Stimulated activated CD4-positive, alpha-beta T cell treated with anti-CD3 and anti-CD28 coated beads, Interleukin-4, amount 100 ng/mL, for 48 hours (primary cell): ENCODE measurements around the gene CHSY1.

Source experiments
- DNase-seq, 2 donors: peaks; one replicate each; pipeline ENCODE4 v3.0.0-alpha.2; 2020; ENCODE audit warnings: low read depth in 2 of 2

CHSY1 gene

GRCh38 chr15:101188637-101189408, 63.0 kb downstream of the CHSY1 start:
- no peak for DNase-seq

GRCh38 chr15:101187820-101188636, 63.8 kb downstream of the CHSY1 start:
- no peak for DNase-seq

GRCh38 chr15:101185770-101186169, 66.1 kb downstream of the CHSY1 start:
- no peak for DNase-seq

GRCh38 chr15:101185336-101185735, 66.5 kb downstream of the CHSY1 start:
- DNase-seq, result no peak

- no peak for DNase-seq
Observed at GRCh38 chr15:101184830-101185229, 67.0 kb downstream of the CHSY1 start.

- no peak for DNase-seq
Observed at GRCh38 chr15:101183931-101184305, 67.9 kb downstream of the CHSY1 start.

GRCh38 chr15:101183226-101183930, 68.5 kb downstream of the CHSY1 start:
- DNase-seq, result no peak

- DNase-seq, result no peak
Observed at GRCh38 chr15:101182215-101182614, 69.6 kb downstream of the CHSY1 start.

GRCh38 chr15:101181349-101181748, 70.5 kb downstream of the CHSY1 start:
- no peak for DNase-seq

GRCh38 chr15:101180620-101181307, 71.1 kb downstream of the CHSY1 start:
- DNase-seq, result no peak

GRCh38 chr15:101179341-101180153, 72.3 kb downstream of the CHSY1 start:
- no peak for DNase-seq

- no peak for DNase-seq
Observed at GRCh38 chr15:101178931-101179330, 72.9 kb downstream of the CHSY1 start.

GRCh38 chr15:101178479-101178878, 73.4 kb downstream of the CHSY1 start:
- no peak for DNase-seq

- DNase-seq, result no peak
Observed at GRCh38 chr15:101177866-101178265, 74.0 kb downstream of the CHSY1 start.

- no peak for DNase-seq
Observed at GRCh38 chr15:101176625-101177024, 75.2 kb downstream of the CHSY1 start.

- no peak for DNase-seq
Observed at GRCh38 chr15:101175401-101175800, 76.4 kb downstream of the CHSY1 start.

GRCh38 chr15:101174152-101174920, 77.5 kb downstream of the CHSY1 start:
- DNase-seq, result no peak

GRCh38 chr15:101173233-101174119, 78.4 kb downstream of the CHSY1 start:
- no peak for DNase-seq

GRCh38 chr15:101172501-101173071, 79.3 kb downstream of the CHSY1 start:
- no peak for DNase-seq
